Right lobe of liver (tissue), 6 donors: ENCODE results near the gene LIN54. TPM values are rescaled to one million over a fixed set of nuclear protein-coding genes. Genes with fewer than 3 reads are reported as not detected.

Experiments used
- ATAC-seq, 4 donors: fragments of 200-7000 bp; cut with Tn5 transposase; one replicate each; pipeline ENCODE4 v1.9.1; 2020; ENCODE audit warnings: mild to moderate bottlenecking in 4 of 4, moderate library complexity in 4 of 4
- DNase-seq, 3 donors: peaks; one replicate each; pipeline ENCODE4 v3.0.0-alpha.2; 2020
- H3K27ac ChIP-seq, 3 donors: fragments of 200-600 bp; one replicate each; pipeline ENCODE4 v1.8.0; 2022
- H3K27me3 ChIP-seq, 2 donors: fragments of 200-600 bp; one replicate each; pipeline ENCODE4 v1.8.0; 2022
- H3K36me3 ChIP-seq, 4 donors: fragments of 200-600 bp; sonication (generic) in 1 of 4; one replicate each; pipeline versions ENCODE4 v1.5.1 to v1.8.0; 2017 to 2022; ENCODE audit warnings: control low read depth in 1 of 4
- H3K4me1 ChIP-seq, 4 donors: fragments of 200-600 bp; sonication (generic) in 1 of 4; one replicate each; pipeline versions ENCODE4 v1.5.1 to v1.8.0; 2017 to 2022; ENCODE audit warnings: control low read depth in 1 of 4
- H3K4me3 ChIP-seq, 3 donors: fragments of 200-600 bp; one replicate each; pipeline ENCODE4 v1.8.0; 2022
- H3K9me3 ChIP-seq, 4 donors: fragments of 200-600 bp; sonication (generic) in 1 of 4; one replicate each; pipeline versions ENCODE4 v1.5.1 to v1.8.0; 2017 to 2022; ENCODE audit warnings: control low read depth in 1 of 4
- POLR2A ChIP-seq: fragments of 450-650 bp; IDR thresholded peaks from one replicate; pipeline ENCODE4 v1.6.1; 2017; ENCODE audit warnings: antibody characterized with exemption, mild to moderate bottlenecking
- WGBS: methylation state at CpG from one replicate; pipeline ENCODE4 v1.1.6; 2018; ENCODE audit warnings: low coverage, low lambda C conversion rate; ENCODE audit not compliant: insufficient coverage; ENCODE audit errors: missing lambda C conversion rate; 5-methylcytosine and 5-hydroxymethylcytosine counted together
- intact Hi-C, 2 donors: fragments of 100-400 bp; cut with DNase I; formaldehyde crosslinking; loops; one replicate each; pipeline versions ENCODE4 v1.11.2 to v1.14.1; 2022
- total RNA-seq, 6 experiments: library from RNA; depleted of rRNA in 2 of 6; stranded (reverse); fragments of >200 nt in 2 of 6; fragmentation: NEBNext Ultra II Directional in 3 of 6; extraction: Animal tissue kit (Norgen Biotek cat#: 25700) in 3 of 6; gene quantifications; one replicate each; pipeline versions ENCODE4 v1.1.0 to v1.2.4, GENCODE V29; 2016 to 2023
- TF ChIP-seq, protein P1 (sequence below), 4 donors: fragments of 200-600 bp in 3 of 4; fragments of 450-650 bp in 1 of 4; IDR thresholded peaks; one replicate each; pipeline versions ENCODE4 v1.5.1 to v1.8.0; 2016 to 2022; ENCODE audit warnings: antibody characterized with exemption in 4 of 4, mild to moderate bottlenecking in 2 of 4
- donor health status: DM: no; HTN: yes; CAD: no.
- donor health status: DM: no; HTN: no; CAD: no.
- donor health status: DM: no; HTN: no; CAD: no.
- donor health status: DM: no; HTN: yes; CAD: no.
- donor health status: DM: no; HTN: yes; CAD: no.

The LIN54 gene
- total RNA-seq, 6 experiments from 2014 or later = 5.4 to 8.1 (median 6.0) TPM

- peaks cover 0 to 4% (median under 1%) of the 10 kb centered on the region in 4 donors for H3K36me3 ChIP-seq
- ATAC-seq (no peak), DNase-seq (no peak)
- H3K27ac ChIP-seq = no peak overlapping the region
- intact Hi-C loops = no loop called here
- no peaks in the 10 kb centered on the region for H3K9me3 ChIP-seq
- TF ChIP-seq, protein P1, sequence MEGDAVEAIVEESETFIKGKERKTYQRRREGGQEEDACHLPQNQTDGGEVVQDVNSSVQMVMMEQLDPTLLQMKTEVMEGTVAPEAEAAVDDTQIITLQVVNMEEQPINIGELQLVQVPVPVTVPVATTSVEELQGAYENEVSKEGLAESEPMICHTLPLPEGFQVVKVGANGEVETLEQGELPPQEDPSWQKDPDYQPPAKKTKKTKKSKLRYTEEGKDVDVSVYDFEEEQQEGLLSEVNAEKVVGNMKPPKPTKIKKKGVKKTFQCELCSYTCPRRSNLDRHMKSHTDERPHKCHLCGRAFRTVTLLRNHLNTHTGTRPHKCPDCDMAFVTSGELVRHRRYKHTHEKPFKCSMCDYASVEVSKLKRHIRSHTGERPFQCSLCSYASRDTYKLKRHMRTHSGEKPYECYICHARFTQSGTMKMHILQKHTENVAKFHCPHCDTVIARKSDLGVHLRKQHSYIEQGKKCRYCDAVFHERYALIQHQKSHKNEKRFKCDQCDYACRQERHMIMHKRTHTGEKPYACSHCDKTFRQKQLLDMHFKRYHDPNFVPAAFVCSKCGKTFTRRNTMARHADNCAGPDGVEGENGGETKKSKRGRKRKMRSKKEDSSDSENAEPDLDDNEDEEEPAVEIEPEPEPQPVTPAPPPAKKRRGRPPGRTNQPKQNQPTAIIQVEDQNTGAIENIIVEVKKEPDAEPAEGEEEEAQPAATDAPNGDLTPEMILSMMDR (IDR thresholded peaks at IDR 0.05) = no peak
- TF ChIP-seq POLR2A = no peak
- H3K4me1 ChIP-seq = no peaks in the 10 kb centered on the region
- H3K4me3 ChIP-seq = no peak overlapping the region
- no peaks in the 10 kb centered on the region for H3K27me3 ChIP-seq
- 41% methylated on average over 2 of the region's 2 CpGs for WGBS
These were observed 97.3 kb downstream of the LIN54 start for GRCh38 chr4:82913305-82913704.

DNA sequence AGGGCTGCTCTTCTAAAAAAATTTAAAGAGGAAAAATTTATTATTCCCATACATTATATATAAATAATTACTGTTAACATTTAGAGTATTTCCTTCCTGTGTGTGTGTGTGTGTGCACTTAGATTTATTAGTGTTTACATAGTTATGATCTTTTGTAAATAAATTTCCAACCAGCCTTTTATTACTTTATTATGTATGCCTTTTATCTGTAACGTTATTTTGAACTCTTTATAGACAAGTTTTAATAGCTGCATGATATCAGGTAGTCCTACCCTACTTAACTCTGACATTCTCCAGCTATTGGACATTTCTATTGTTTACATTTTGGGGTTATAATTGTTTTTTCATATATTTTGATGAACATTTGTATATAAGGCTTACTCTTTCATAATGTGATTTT is 101.3 kb downstream of the LIN54 start:
- intact Hi-C loops = loop anchor here in 1 of 2 donors (10.0 kb wide), 1 partner anchor 95 kb away; no protein-coding TSS in a partner anchor
- Histone ChIP-seq H3K4me3 (no peak overlapping the region), H3K27me3 (no peaks in the 10 kb centered on the region), H3K27ac (no peak overlapping the region), H3K4me1 (no peaks in the 10 kb centered on the region), H3K36me3 (peaks cover 0 to 14% (median 7%) of the 10 kb centered on the region in 4 donors), H3K9me3 (no peaks in the 10 kb centered on the region)
- ATAC-seq (no peak), DNase-seq (no peak)
- TF ChIP-seq, protein P1 (IDR thresholded peaks at IDR 0.05) = no peak
- TF ChIP-seq POLR2A = no peak
- 89% methylated on average over 1 of the region's 1 CpG for WGBS

DNA sequence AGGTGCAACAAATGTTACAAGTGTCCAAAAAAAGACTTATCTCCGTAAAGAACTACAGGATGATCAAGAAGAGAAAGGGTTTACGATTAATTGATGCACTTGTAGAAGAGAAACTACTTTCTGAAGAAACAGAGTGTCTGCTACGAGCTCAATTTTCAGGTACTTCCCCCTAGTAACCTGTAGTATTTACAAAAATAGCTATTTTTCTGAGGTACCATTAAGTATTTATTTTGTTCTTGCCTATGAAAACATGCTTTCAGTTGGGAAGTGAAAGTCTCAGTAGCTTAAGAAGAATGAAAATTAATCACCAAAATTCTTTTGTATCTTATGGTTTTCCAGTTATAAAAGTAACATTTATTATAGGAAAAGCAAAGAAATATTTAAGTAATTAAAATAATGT is 104.2 kb downstream of the LIN54 start:
- no peak overlapping the region for H3K27ac ChIP-seq
- no peaks in the 10 kb centered on the region for H3K9me3 ChIP-seq
- intact Hi-C loops = loop anchor here in 1 of 2 donors (10.0 kb wide), 1 partner anchor 98 kb away; no protein-coding TSS in a partner anchor
- DNase-seq (no peak), ATAC-seq (no peak)
- no peak overlapping the region for H3K4me3 ChIP-seq
- H3K27me3 ChIP-seq = no peaks in the 10 kb centered on the region
- H3K4me1 ChIP-seq = no peaks in the 10 kb centered on the region
- 91% methylated on average over 3 of the region's 3 CpGs for WGBS
- peaks cover 0 to 14% (median 6%) of the 10 kb centered on the region in 4 donors for H3K36me3 ChIP-seq
- no peak for TF ChIP-seq POLR2A
- TF ChIP-seq, protein P1 (IDR thresholded peaks at IDR 0.05) = no peak

- H3K4me1 ChIP-seq = no peaks in the 10 kb centered on the region
- H3K27ac ChIP-seq = no peak overlapping the region
- intact Hi-C loops = loop anchor here in 1 of 2 donors (10.0 kb wide), 1 partner anchor 100 kb away; no protein-coding TSS in a partner anchor
- H3K9me3 ChIP-seq = no peaks in the 10 kb centered on the region
- TF ChIP-seq, protein P1 (IDR thresholded peaks at IDR 0.05) = no peak
- no peak for TF ChIP-seq POLR2A
- DNase-seq (no peak), ATAC-seq (no peak)
- no peak overlapping the region for H3K4me3 ChIP-seq
- H3K27me3 ChIP-seq = no peaks in the 10 kb centered on the region
- WGBS = 69% methylated on average over 2 of the region's 2 CpGs
- peaks cover 0 to 14% (median 4%) of the 10 kb centered on the region in 4 donors for H3K36me3 ChIP-seq
These were observed 105.4 kb downstream of the LIN54 start for GRCh38 chr4:82905205-82905604.
